ENCODE results near the gene WARS2. TPM values are rescaled to one million over a fixed set of nuclear protein-coding genes. Genes with fewer than 3 reads are reported as not detected.
"Not testable (repeated sequence)": the region's sequence is repeated elsewhere in the genome, so short reads cannot be mapped to it uniquely, and the experiment has no call there.

WARS2 gene
- total RNA-seq, 1 donor from 2014 or later = 13.5 TPM

- H3K4me3 Mint-ChIP-seq = no peak overlapping the region
- no peaks in the 10 kb centered on the region for H3K27me3 ChIP-seq
- TF ChIP-seq EZH2phosphoT487 (IDR thresholded peaks at IDR 0.05) (no peak), CTCF (IDR thresholded peaks at IDR 0.05) (no peak), EZH2 (IDR thresholded peaks at IDR 0.05) (no peak)
Measured at GRCh38 chr1:119132179-119132578, 8.3 kb downstream of the WARS2 start.

GRCh38 chr1:119125874-119126273 lies 14.6 kb downstream of the WARS2 start:
- no peaks in the 10 kb centered on the region for H3K79me2 ChIP-seq (ENCODE audit: low read depth)
- H3K9ac ChIP-seq = no peak overlapping the region
- H3K36me3 Mint-ChIP-seq = peaks cover 2% of the 10 kb centered on the region
- no peaks in the 10 kb centered on the region for H3K4me1 Mint-ChIP-seq
- H3K9me3 ChIP-seq (ENCODE audit: low read depth) = no peaks in the 10 kb centered on the region
- H3K27me3 Mint-ChIP-seq (ENCODE audit: insufficient read depth, low read depth) = no peaks in the 10 kb centered on the region
- no peaks in the 10 kb centered on the region for H3F3A ChIP-seq (ENCODE audit: low read depth)
- no peak overlapping the region for H3K4me2 ChIP-seq
- H3K27ac Mint-ChIP-seq = no peak overlapping the region
- no peak for TF ChIP-seq EZH2 (IDR thresholded peaks at IDR 0.05)
- no peak for TF ChIP-seq EZH2phosphoT487 (IDR thresholded peaks at IDR 0.05)
- TF ChIP-seq CTCF (IDR thresholded peaks at IDR 0.05) = no peak
- no peaks in the 10 kb centered on the region for H3K27me3 ChIP-seq
- no peak overlapping the region for H3K4me3 Mint-ChIP-seq
- H3K4me3 ChIP-seq = no peak overlapping the region
- H2AFZ ChIP-seq (replicated peaks) = no peak overlapping the region
- DNase-seq (ENCODE audit: low spot score) = no peak
- H3K9me3 Mint-ChIP-seq = peaks cover 3% of the 10 kb centered on the region
- no peak overlapping the region for H3K27ac ChIP-seq
- H4K20me1 ChIP-seq (ENCODE audit: low read depth) = no peaks in the 10 kb centered on the region
- no peaks in the 10 kb centered on the region for H3K36me3 ChIP-seq
- no peaks in the 10 kb centered on the region for H3K4me1 ChIP-seq

More at GRCh38 chr1:119132179-119132578, 8.3 kb downstream of the WARS2 start:
- no peaks in the 10 kb centered on the region for H3K79me2 ChIP-seq (ENCODE audit: low read depth)
- H3K9me3 ChIP-seq (ENCODE audit: low read depth) = no peaks in the 10 kb centered on the region
- H3K27ac ChIP-seq = no peak overlapping the region
- Mint-ChIP-seq H3K27ac (no peak overlapping the region), H3K27me3 (ENCODE audit: insufficient read depth, low read depth) (no peaks in the 10 kb centered on the region), H3K36me3 (no peaks in the 10 kb centered on the region), H3K9me3 (no peaks in the 10 kb centered on the region), H3K4me1 (no peaks in the 10 kb centered on the region)
- no peaks in the 10 kb centered on the region for H4K20me1 ChIP-seq (ENCODE audit: low read depth)
- no peak overlapping the region for H3K4me3 ChIP-seq
- H2AFZ ChIP-seq (replicated peaks) = no peak overlapping the region
- no peak for DNase-seq (ENCODE audit: low spot score)
- no peaks in the 10 kb centered on the region for H3K36me3 ChIP-seq
- H3K4me1 ChIP-seq = no peaks in the 10 kb centered on the region
- H3K4me2 ChIP-seq = no peak overlapping the region
- H3K9ac ChIP-seq = no peak overlapping the region
- no peaks in the 10 kb centered on the region for H3F3A ChIP-seq (ENCODE audit: low read depth)

- DNase-seq (ENCODE audit: low spot score) = no peak
- no peak overlapping the region for H3K27ac Mint-ChIP-seq
- no peak overlapping the region for H3K27ac ChIP-seq
- no peak overlapping the region for H3K9ac ChIP-seq
- no peaks in the 10 kb centered on the region for H3K9me3 ChIP-seq (ENCODE audit: low read depth)
- no peaks in the 10 kb centered on the region for H3K27me3 Mint-ChIP-seq (ENCODE audit: insufficient read depth, low read depth)
- no peaks in the 10 kb centered on the region for H3K4me1 Mint-ChIP-seq
- peaks cover 11% of the 10 kb centered on the region for H3K9me3 Mint-ChIP-seq
- no peaks in the 10 kb centered on the region for H3F3A ChIP-seq (ENCODE audit: low read depth)
- no peaks in the 10 kb centered on the region for H3K79me2 ChIP-seq (ENCODE audit: low read depth)
- TF ChIP-seq CTCF (IDR thresholded peaks at IDR 0.05) (no peak), EZH2 (IDR thresholded peaks at IDR 0.05) (no peak), EZH2phosphoT487 (IDR thresholded peaks at IDR 0.05) (no peak)
- no peak overlapping the region for H3K4me3 ChIP-seq
- no peaks in the 10 kb centered on the region for H3K4me1 ChIP-seq
- no peaks in the 10 kb centered on the region for H4K20me1 ChIP-seq (ENCODE audit: low read depth)
- no peaks in the 10 kb centered on the region for H3K27me3 ChIP-seq
- H3K4me3 Mint-ChIP-seq = no peak overlapping the region
- H3K36me3 ChIP-seq = no peaks in the 10 kb centered on the region
- peaks cover 2% of the 10 kb centered on the region for H3K36me3 Mint-ChIP-seq
- no peak overlapping the region for H2AFZ ChIP-seq (replicated peaks)
- no peak overlapping the region for H3K4me2 ChIP-seq
Measured at GRCh38 chr1:119124764-119125163, 15.7 kb downstream of the WARS2 start.

GRCh38 chr1:119121872-119122271 lies 18.6 kb downstream of the WARS2 start:
- H3K4me2 ChIP-seq; H3K4me3 ChIP-seq; H3K27me3 ChIP-seq; DNase-seq (ENCODE audit: low spot score); H3F3A ChIP-seq (ENCODE audit: low read depth); H4K20me1 ChIP-seq (ENCODE audit: low read depth); H3K36me3 Mint-ChIP-seq; H3K4me3 Mint-ChIP-seq; H3K27ac ChIP-seq; H3K4me1 Mint-ChIP-seq; H3K79me2 ChIP-seq (ENCODE audit: low read depth); H3K27ac Mint-ChIP-seq; H3K27me3 Mint-ChIP-seq (ENCODE audit: insufficient read depth, low read depth); H2AFZ ChIP-seq (replicated peaks); H3K4me1 ChIP-seq; H3K9me3 ChIP-seq (ENCODE audit: low read depth); H3K36me3 ChIP-seq; H3K9ac ChIP-seq: not testable (repeated sequence)
- H3K9me3 Mint-ChIP-seq = peaks cover 14% of the 10 kb centered on the region

Measured in neural progenitor cell (in vitro differentiated cells).